Suprapubic skin (tissue), 4 donors: ENCODE data around the gene PNRC1. TPM values are rescaled to one million over a fixed set of nuclear protein-coding genes. Genes with fewer than 3 reads are reported as not detected.

Experiments
- DNase-seq, 2 donors: peaks; one replicate each; pipeline ENCODE4 v3.0.0-alpha.2; 2019; ENCODE audit warnings: low spot score in 2 of 2
- H3K27ac ChIP-seq: fragments of 200-600 bp; sonication (generic); one replicate; pipeline ENCODE4 v1.5.1; 2019
- H3K27me3 ChIP-seq: fragments of 200-600 bp; sonication (generic); one replicate; pipeline ENCODE4 v1.5.1; 2019
- H3K36me3 ChIP-seq: fragments of 200-600 bp; sonication (generic); one replicate; pipeline ENCODE4 v1.5.1; 2019
- H3K4me1 ChIP-seq: fragments of 200-600 bp; sonication (generic); one replicate; pipeline ENCODE4 v1.5.1; 2019
- H3K4me3 ChIP-seq: fragments of 200-600 bp; sonication (generic); one replicate; pipeline ENCODE4 v1.5.1; 2019; ENCODE audit warnings: mild to moderate bottlenecking
- H3K9me3 ChIP-seq: fragments of 200-600 bp; sonication (generic); one replicate; pipeline ENCODE4 v1.5.1; 2019
- CTCF ChIP-seq, 2 donors: fragments of 200-600 bp in 1 of 2; fragments of 450-650 bp in 1 of 2; sonication (generic) in 1 of 2; IDR thresholded peaks; one replicate each; pipeline ENCODE4 v1.5.1; 2016 to 2019; ENCODE audit warnings: antibody characterized with exemption in 2 of 2, mild to moderate bottlenecking in 1 of 2, moderate library complexity in 1 of 2
- EP300 ChIP-seq: sonication (generic); formaldehyde crosslinking; IDR thresholded peaks from one replicate; pipeline ENCODE4 v1.6.1; 2017; ENCODE audit warnings: antibody characterized with exemption
- POLR2A ChIP-seq, 2 donors: fragments of 450-650 bp; IDR thresholded peaks; one replicate each; pipeline ENCODE4 v1.6.1; 2017; ENCODE audit warnings: antibody characterized with exemption in 2 of 2, mild to moderate bottlenecking in 2 of 2, moderate library complexity in 2 of 2
- POLR2AphosphoS5 ChIP-seq, 3 donors: sonication (generic); formaldehyde crosslinking; IDR thresholded peaks; one replicate each; pipeline ENCODE4 v1.6.1; 2017; ENCODE audit warnings: antibody characterized with exemption in 3 of 3
- WGBS: methylation state at CpG from one replicate; pipeline ENCODE4 v1.1.5; 2018; 5-methylcytosine and 5-hydroxymethylcytosine counted together
- total RNA-seq, 4 donors: library from RNA; depleted of rRNA; stranded (reverse); fragments of >200 nt; gene quantifications; one replicate each; pipeline ENCODE4 v1.1.0, GENCODE V29; 2016

The PNRC1 gene
- total RNA-seq, 4 donors from 2014 or later: 238 to 292 (median 271) TPM

- H3K4me1 ChIP-seq: peaks cover 29% of the 10 kb centered on the region
- TF ChIP-seq POLR2A (IDR thresholded peaks at IDR 0.05): no peak
- TF ChIP-seq CTCF (IDR thresholded peaks at IDR 0.05): no peak
- TF ChIP-seq EP300: no peak
- no peak for TF ChIP-seq POLR2AphosphoS5 (IDR thresholded peaks at IDR 0.05)
- no peak overlapping the region for H3K27ac ChIP-seq
- no peak for DNase-seq
- H3K9me3 ChIP-seq: no peaks in the 10 kb centered on the region
- 40% methylated on average over 3 of the region's 3 CpGs for WGBS
- H3K27me3 ChIP-seq: no peaks in the 10 kb centered on the region
- H3K36me3 ChIP-seq: peaks cover 29% of the 10 kb centered on the region
- H3K4me3 ChIP-seq: no peak overlapping the region
Observed at GRCh38 chr6:89084954-89085353, 4.4 kb downstream of the PNRC1 start.

DNA sequence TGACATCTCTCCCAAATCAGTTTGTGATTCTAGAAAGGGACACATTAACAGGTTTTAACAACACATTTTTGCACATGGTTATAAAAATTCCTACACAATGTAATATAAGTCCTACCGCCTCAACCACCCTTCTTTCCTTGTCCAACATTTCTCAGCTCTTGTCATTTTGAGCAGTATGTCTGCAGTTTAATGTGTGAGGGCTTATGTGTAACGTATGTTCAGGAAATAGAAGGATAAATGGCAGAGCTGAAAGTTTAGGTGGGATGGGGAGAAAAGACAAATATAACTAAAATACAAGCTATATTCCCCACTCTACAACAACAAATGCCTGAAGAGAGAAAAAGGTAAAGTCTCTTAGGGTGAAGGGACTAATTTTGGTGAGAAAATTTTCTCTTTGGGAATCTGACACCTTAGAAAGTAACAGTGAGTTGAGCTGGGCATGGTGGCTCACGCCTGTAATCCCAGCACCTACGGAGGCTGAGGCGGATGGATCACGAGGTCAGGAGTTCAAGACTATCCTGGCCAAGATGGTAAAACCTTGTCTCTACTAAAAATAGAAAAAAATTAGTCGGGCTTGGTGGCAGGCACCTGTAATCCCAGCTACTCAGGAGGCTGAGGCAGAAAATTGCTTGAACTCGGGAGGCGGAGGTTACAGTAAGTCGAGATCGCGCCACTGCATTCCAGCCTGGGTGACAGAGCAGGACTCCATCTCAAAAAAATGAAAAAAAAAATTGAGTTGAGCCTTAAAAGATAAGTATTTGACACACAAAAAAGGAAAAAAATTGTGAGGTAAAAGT is 5.1 kb downstream of the PNRC1 start:
- no peaks in the 10 kb centered on the region for H3K27me3 ChIP-seq
- peaks cover 29% of the 10 kb centered on the region for H3K4me1 ChIP-seq
- DNase-seq: no peak
- H3K4me3 ChIP-seq: no peak overlapping the region
- H3K9me3 ChIP-seq: no peaks in the 10 kb centered on the region
- no peak overlapping the region for H3K27ac ChIP-seq
- WGBS: 87% methylated on average over 12 of the region's 12 CpGs
- peaks cover 29% of the 10 kb centered on the region for H3K36me3 ChIP-seq
- TF ChIP-seq POLR2A (IDR thresholded peaks at IDR 0.05): no peak
- TF ChIP-seq CTCF (IDR thresholded peaks at IDR 0.05): no peak
- TF ChIP-seq POLR2AphosphoS5 (IDR thresholded peaks at IDR 0.05): no peak
- TF ChIP-seq EP300: no peak

GRCh38 chr6:89087881-89088280 is 7.3 kb downstream of the PNRC1 start:
- no peak overlapping the region for H3K4me3 ChIP-seq
- DNase-seq: no peak
- H3K36me3 ChIP-seq: peaks cover 29% of the 10 kb centered on the region
- H3K4me1 ChIP-seq: peaks cover 25% of the 10 kb centered on the region
- no peak for TF ChIP-seq POLR2AphosphoS5 (IDR thresholded peaks at IDR 0.05)
- no peaks in the 10 kb centered on the region for H3K27me3 ChIP-seq
- 71% methylated on average over 1 of the region's 1 CpG for WGBS
- H3K9me3 ChIP-seq: no peaks in the 10 kb centered on the region
- no peak overlapping the region for H3K27ac ChIP-seq

GRCh38 chr6:89098461-89098860 is 17.9 kb downstream of the PNRC1 start:
- H3K4me1 ChIP-seq: no peaks in the 10 kb centered on the region
- TF ChIP-seq CTCF (IDR thresholded peaks at IDR 0.05) (no peak), POLR2AphosphoS5 (IDR thresholded peaks at IDR 0.05) (no peak), EP300 (no peak), POLR2A (IDR thresholded peaks at IDR 0.05) (no peak)
- no peak for DNase-seq
- no peaks in the 10 kb centered on the region for H3K36me3 ChIP-seq
- no peak overlapping the region for H3K4me3 ChIP-seq
- H3K27ac ChIP-seq: no peak overlapping the region
- no peaks in the 10 kb centered on the region for H3K9me3 ChIP-seq
- WGBS: 85% methylated on average over 8 of the region's 8 CpGs
- no peaks in the 10 kb centered on the region for H3K27me3 ChIP-seq

- 92% methylated on average over 2 of the region's 2 CpGs for WGBS
- TF ChIP-seq POLR2A (IDR thresholded peaks at IDR 0.05) (no peak), EP300 (no peak), CTCF (IDR thresholded peaks at IDR 0.05) (no peak), POLR2AphosphoS5 (IDR thresholded peaks at IDR 0.05) (no peak)
- DNase-seq: no peak
- H3K36me3 ChIP-seq: no peaks in the 10 kb centered on the region
- H3K4me1 ChIP-seq: no peaks in the 10 kb centered on the region
- no peak overlapping the region for H3K4me3 ChIP-seq
- no peak overlapping the region for H3K27ac ChIP-seq
- H3K9me3 ChIP-seq: no peaks in the 10 kb centered on the region
- H3K27me3 ChIP-seq: no peaks in the 10 kb centered on the region
Observed at GRCh38 chr6:89100114-89100513, 19.6 kb downstream of the PNRC1 start.
